Measurements from ENCODE around the gene RTL5.

- TF ChIP-seq CTCF (IDR thresholded peaks at IDR 0.05; ENCODE audit: poor library complexity, severe bottlenecking): no peak
- TF ChIP-seq TAF1 (IDR thresholded peaks at IDR 0.05; ENCODE audit: low read depth): no peak
- TF ChIP-seq MXI1 (conservative IDR thresholded peaks at IDR 0.05; ENCODE audit: poor library complexity, severe bottlenecking): no peak
- no peak for TF ChIP-seq EP300 (conservative IDR thresholded peaks at IDR 0.05; ENCODE audit: poor library complexity, severe bottlenecking)
- TF ChIP-seq POLR2AphosphoS5 (IDR thresholded peaks at IDR 0.05): no peak
These were observed 29.0 kb downstream of the RTL5 start for GRCh38 chrX:72102760-72103159.
